ENCODE results near the gene TBC1D2B.
"Not testable (repeated sequence)": the region's sequence is repeated elsewhere in the genome, so short reads cannot be mapped to it uniquely, and the experiment has no call there.

TBC1D2B gene

DNA sequence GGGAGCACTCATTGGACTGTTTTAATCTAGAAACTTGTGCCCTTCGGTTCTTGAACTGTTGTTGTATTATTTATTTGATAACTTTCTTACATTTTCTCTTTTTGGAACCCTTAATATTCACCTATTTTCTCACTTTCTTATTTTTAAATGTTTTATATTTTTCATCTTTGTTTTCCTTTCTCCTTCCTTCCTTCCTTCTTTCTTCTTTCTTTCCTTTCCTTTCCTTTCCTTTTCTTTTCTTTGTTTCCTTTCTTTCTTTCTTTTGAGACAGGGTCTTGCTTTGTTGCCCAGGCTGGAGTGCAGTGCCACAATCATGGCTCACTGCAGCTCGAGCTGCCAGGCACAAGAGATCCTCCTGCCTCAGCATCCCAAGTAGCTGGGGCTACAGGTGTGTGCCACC lies 108.5 kb downstream of the TBC1D2B start:
- no peaks in the 10 kb centered on the region for H3K27me3 ChIP-seq (replicated peaks; ENCODE audit: control insufficient read depth, insufficient read depth, low read length)

DNA sequence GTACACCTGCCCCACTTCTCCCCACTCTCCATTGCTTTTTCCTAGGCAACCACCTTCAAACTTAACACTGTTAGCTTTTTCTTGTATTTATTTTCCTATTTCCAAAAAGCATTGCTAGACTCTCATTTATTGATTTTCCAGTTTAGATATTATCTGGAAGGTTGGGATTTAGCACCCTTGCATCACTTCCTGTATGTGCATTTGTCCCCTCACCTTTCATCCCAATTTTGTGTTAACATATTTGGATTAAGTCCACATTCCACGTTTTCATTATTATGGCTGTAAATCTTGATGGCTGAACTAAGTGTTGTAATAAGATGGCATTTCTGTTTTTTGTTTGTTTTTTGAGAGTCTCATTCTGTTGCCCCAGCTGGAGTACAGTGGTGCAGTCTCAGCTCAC lies 109.7 kb downstream of the TBC1D2B start:
- Histone ChIP-seq H3K27me3 (replicated peaks; ENCODE audit: control insufficient read depth, insufficient read depth, low read length) (no peaks in the 10 kb centered on the region), H3K36me3 (ENCODE audit: control insufficient read depth, insufficient read depth, low read length) (no peaks in the 10 kb centered on the region), H3K4me3 (replicated peaks; ENCODE audit: low read depth, low read length) (no peak overlapping the region)
- TF ChIP-seq, protein P1, sequence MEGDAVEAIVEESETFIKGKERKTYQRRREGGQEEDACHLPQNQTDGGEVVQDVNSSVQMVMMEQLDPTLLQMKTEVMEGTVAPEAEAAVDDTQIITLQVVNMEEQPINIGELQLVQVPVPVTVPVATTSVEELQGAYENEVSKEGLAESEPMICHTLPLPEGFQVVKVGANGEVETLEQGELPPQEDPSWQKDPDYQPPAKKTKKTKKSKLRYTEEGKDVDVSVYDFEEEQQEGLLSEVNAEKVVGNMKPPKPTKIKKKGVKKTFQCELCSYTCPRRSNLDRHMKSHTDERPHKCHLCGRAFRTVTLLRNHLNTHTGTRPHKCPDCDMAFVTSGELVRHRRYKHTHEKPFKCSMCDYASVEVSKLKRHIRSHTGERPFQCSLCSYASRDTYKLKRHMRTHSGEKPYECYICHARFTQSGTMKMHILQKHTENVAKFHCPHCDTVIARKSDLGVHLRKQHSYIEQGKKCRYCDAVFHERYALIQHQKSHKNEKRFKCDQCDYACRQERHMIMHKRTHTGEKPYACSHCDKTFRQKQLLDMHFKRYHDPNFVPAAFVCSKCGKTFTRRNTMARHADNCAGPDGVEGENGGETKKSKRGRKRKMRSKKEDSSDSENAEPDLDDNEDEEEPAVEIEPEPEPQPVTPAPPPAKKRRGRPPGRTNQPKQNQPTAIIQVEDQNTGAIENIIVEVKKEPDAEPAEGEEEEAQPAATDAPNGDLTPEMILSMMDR (IDR thresholded peaks at IDR 0.05; ENCODE audit: insufficient read depth, low read length, poor library complexity, severe bottlenecking), result no peak
- DNase-seq (ENCODE audit: extremely low read depth, insufficient read length), result no peak

More for the DNA sequence above, 108.5 kb downstream of the TBC1D2B start:
- H3K36me3 ChIP-seq (ENCODE audit: control insufficient read depth, insufficient read depth, low read length), result no peaks in the 10 kb centered on the region
- no peak overlapping the region for H3K4me3 ChIP-seq (replicated peaks; ENCODE audit: low read depth, low read length)
- DNase-seq (ENCODE audit: extremely low read depth, insufficient read length), result no peak
- TF ChIP-seq, protein P1 (IDR thresholded peaks at IDR 0.05; ENCODE audit: insufficient read depth, low read length, poor library complexity, severe bottlenecking), result no peak

DNA sequence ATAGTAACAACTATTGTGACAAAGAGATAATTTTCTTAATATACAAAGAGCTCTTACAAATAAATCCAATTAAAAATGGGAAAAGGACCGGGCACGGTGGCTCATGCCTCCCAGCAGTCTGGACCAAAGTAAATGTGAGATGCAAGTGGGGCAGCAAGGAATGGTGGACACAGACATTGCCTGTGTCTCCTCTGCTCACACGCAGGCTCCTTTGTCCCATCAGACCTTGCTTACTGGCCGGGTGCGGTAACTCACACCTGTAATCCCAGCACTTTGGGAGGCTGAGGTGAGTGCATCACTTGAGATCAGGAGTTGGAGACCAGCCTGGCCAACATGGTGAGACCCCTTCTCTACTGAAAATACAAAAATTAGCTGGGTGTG lies 110.3 kb downstream of the TBC1D2B start:
- H3K4me3 ChIP-seq (replicated peaks; ENCODE audit: low read depth, low read length); H3K27me3 ChIP-seq (replicated peaks; ENCODE audit: control insufficient read depth, insufficient read depth, low read length); DNase-seq (ENCODE audit: extremely low read depth, insufficient read length); H3K36me3 ChIP-seq (ENCODE audit: control insufficient read depth, insufficient read depth, low read length): not testable (repeated sequence)

DNA sequence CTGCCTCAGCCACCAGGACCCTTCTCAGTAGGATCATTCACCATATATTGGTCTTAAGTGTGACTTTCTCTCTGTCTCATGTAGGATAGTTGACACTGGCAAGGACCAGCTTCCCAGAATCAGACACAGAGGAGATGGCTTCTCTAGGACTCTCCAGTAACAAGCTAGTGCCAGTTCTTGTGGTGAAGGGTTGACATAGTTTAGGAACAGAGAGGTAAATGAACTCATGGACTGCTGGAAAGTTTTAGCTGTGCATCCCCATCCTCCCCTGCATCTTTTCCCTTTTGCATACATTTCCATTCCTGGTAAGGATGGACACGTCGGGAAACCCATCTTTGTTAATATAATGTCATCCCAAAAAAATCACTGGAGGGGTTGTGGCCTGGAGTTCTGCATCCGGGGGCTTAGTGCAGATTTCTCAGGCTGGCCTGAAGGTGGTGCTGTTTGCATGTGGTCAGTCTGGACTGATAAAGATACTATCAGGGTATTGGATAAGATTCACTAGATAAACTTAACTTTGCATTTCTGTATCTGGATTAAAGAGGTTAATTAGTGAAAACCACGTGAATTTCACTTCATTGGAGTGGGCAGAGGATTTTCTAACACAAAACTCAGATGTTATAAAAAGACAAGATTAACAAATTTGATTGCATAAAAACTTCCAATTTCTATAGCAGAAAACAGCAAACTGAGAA lies 110.8 kb downstream of the TBC1D2B start:
- DNase-seq (ENCODE audit: extremely low read depth, insufficient read length), result no peak
- H3K27me3 ChIP-seq (replicated peaks; ENCODE audit: control insufficient read depth, insufficient read depth, low read length), result no peaks in the 10 kb centered on the region
- TF ChIP-seq, protein P1 (IDR thresholded peaks at IDR 0.05; ENCODE audit: insufficient read depth, low read length, poor library complexity, severe bottlenecking), result peak; percentile 91
- no peak overlapping the region for H3K4me3 ChIP-seq (replicated peaks; ENCODE audit: low read depth, low read length)
- no peaks in the 10 kb centered on the region for H3K36me3 ChIP-seq (ENCODE audit: control insufficient read depth, insufficient read depth, low read length)

DNA sequence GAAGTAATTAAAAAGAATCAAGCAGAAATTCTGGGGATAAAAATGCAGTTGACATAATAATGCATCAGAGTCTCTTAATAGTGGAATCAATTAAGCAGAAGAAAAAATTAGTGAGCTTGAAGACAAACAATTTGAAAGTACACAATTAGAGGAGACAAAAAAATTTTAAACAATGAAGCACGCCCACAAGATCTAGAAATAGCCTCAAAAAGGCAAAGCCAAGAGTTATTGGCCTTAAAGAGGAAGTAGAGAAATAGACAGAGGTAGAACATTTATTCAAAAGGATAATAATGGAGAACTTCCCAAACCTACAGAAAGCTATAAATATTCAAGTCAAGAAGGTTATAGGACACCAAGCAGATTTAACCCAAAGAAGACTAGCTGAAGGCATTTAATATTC lies 113.3 kb downstream of the TBC1D2B start:
- no peaks in the 10 kb centered on the region for H3K36me3 ChIP-seq (ENCODE audit: control insufficient read depth, insufficient read depth, low read length)
- TF ChIP-seq, protein P1 (IDR thresholded peaks at IDR 0.05; ENCODE audit: insufficient read depth, low read length, poor library complexity, severe bottlenecking), result no peak
- DNase-seq (ENCODE audit: extremely low read depth, insufficient read length), result no peak
- no peak overlapping the region for H3K4me3 ChIP-seq (replicated peaks; ENCODE audit: low read depth, low read length)
- no peaks in the 10 kb centered on the region for H3K27me3 ChIP-seq (replicated peaks; ENCODE audit: control insufficient read depth, insufficient read depth, low read length)

DNA sequence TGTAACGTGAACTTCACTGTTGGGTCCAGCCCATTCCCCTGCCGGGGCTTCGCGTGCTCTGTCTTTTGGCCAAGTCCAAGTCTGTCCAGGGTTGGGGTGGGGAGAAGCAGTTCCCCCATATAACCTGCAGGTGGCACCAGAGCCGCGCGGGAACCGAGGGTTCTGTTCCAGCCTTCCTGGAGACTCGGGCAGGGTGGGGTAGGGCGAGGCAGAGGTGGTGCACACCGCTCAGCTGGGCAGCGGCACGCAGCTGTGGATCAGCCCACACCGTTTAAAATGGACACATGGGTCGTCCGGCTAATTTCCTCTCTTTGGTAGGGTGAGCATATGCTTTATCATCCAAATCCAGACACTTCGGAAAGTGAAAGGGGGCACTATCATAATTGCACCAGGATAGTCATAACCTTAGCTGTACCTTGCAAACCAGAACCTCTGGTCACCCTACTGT lies 118.1 kb downstream of the TBC1D2B start:
- peak; percentile 77 for DNase-seq (ENCODE audit: extremely low read depth, insufficient read length)
- Histone ChIP-seq H3K4me3 (replicated peaks; ENCODE audit: low read depth, low read length) (peak overlapping the region; percentile 51), H3K36me3 (ENCODE audit: control insufficient read depth, insufficient read depth, low read length) (no peaks in the 10 kb centered on the region), H3K27me3 (replicated peaks; ENCODE audit: control insufficient read depth, insufficient read depth, low read length) (no peaks in the 10 kb centered on the region)
- TF ChIP-seq, protein P1 (IDR thresholded peaks at IDR 0.05; ENCODE audit: insufficient read depth, low read length, poor library complexity, severe bottlenecking), result peak; percentile 96

GRCh38 chr15:77958716-77959431 lies 118.6 kb downstream of the TBC1D2B start:
- not testable (repeated sequence) for H3K36me3 ChIP-seq (ENCODE audit: control insufficient read depth, insufficient read depth, low read length); H3K27me3 ChIP-seq (replicated peaks; ENCODE audit: control insufficient read depth, insufficient read depth, low read length); H3K4me3 ChIP-seq (replicated peaks; ENCODE audit: low read depth, low read length); DNase-seq (ENCODE audit: extremely low read depth, insufficient read length)

DNA sequence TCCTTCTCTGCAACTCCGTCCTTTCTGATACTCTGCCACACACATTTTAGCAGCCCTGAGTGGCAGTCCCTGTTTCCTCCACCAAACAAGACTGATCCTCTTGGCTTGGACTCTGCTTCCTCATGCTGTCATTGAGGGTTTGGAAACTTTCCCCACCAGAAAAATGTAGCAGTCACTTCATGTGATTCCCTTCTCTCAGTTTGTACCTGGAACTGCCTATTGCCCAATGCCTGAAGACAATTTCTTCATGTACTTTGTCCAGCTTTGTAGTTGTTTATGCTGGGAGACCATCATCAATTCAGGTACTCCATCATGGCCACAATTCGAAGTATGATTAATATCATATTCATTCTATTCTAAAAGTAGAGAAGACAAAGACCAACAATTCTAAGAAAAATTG lies 119.5 kb downstream of the TBC1D2B start:
- not testable (repeated sequence) for H3K4me3 ChIP-seq (replicated peaks; ENCODE audit: low read depth, low read length); DNase-seq (ENCODE audit: extremely low read depth, insufficient read length)

GRCh38 chr15:77953926-77954325 lies 123.6 kb downstream of the TBC1D2B start:
- not testable (repeated sequence) for DNase-seq (ENCODE audit: extremely low read depth, insufficient read length); H3K27me3 ChIP-seq (replicated peaks; ENCODE audit: control insufficient read depth, insufficient read depth, low read length); H3K4me3 ChIP-seq (replicated peaks; ENCODE audit: low read depth, low read length); H3K36me3 ChIP-seq (ENCODE audit: control insufficient read depth, insufficient read depth, low read length)

More for the DNA sequence above, 119.5 kb downstream of the TBC1D2B start:
- not testable (repeated sequence) for H3K27me3 ChIP-seq (replicated peaks; ENCODE audit: control insufficient read depth, insufficient read depth, low read length); H3K36me3 ChIP-seq (ENCODE audit: control insufficient read depth, insufficient read depth, low read length)
